ENCODE measurements around the gene UCHL5.
"Not testable (repeated sequence)": the region's sequence is repeated elsewhere in the genome, so short reads cannot be mapped to it uniquely, and the experiment has no call there.

Gene UCHL5

GRCh38 chr1:193066606-193067005 is 7.4 kb upstream of the UCHL5 start:
- no peak for DNase-seq

GRCh38 chr1:193065954-193066353 is 6.8 kb upstream of the UCHL5 start:
- intact Hi-C loops (cut with DNase I), result no loop called here

More at GRCh38 chr1:193066606-193067005, 7.4 kb upstream of the UCHL5 start:
- intact Hi-C loops (cut with DNase I), result no loop called here

GRCh38 chr1:193062698-193063463 is 3.7 kb upstream of the UCHL5 start:
- no peak for DNase-seq
- intact Hi-C loops (cut with DNase I), result no loop called here

More at GRCh38 chr1:193065954-193066353, 6.8 kb upstream of the UCHL5 start:
- DNase-seq, result no peak

GRCh38 chr1:193060938-193061337 is 1.8 kb upstream of the UCHL5 start:
- no peak for DNase-seq
- intact Hi-C loops (cut with DNase I), result no loop called here

- DNase-seq, result no peak
Observed at GRCh38 chr1:193060406-193060805, 1.2 kb upstream of the UCHL5 start.

GRCh38 chr1:193060115-193060403 is 899 bp upstream of the UCHL5 start:
- intact Hi-C loops (cut with DNase I), result no loop called here
- DNase-seq, result no peak

More at GRCh38 chr1:193060406-193060805, 1.2 kb upstream of the UCHL5 start:
- intact Hi-C loops (cut with DNase I), result no loop called here

- intact Hi-C loops (cut with DNase I), result loop anchor here (1.0 to 2.0 kb wide), 2 partner anchors 46 to 63 kb away; partner anchors contain the start of gene GLRX2
- peak in 3 of 10 donors; percentile 4 to 70 (median 11) for DNase-seq
Observed at GRCh38 chr1:193058529-193059281, 455 bp downstream of the UCHL5 start.

- DNase-seq, result no peak
- intact Hi-C loops (cut with DNase I), result no loop called here
Observed at GRCh38 chr1:193054169-193054675, 4.9 kb downstream of the UCHL5 start.

GRCh38 chr1:193048913-193049312 is 10.2 kb downstream of the UCHL5 start:
- peak in 1 of 10 donors; percentile 68 for DNase-seq
- intact Hi-C loops (cut with DNase I), result not testable (repeated sequence)

- intact Hi-C loops (cut with DNase I), result no loop called here
- DNase-seq, result no peak
Observed at GRCh38 chr1:193042766-193043691, 16.1 kb downstream of the UCHL5 start.

- intact Hi-C loops (cut with DNase I), result no loop called here
- DNase-seq, result no peak
Observed at GRCh38 chr1:193040011-193040410, 19.1 kb downstream of the UCHL5 start.

- intact Hi-C loops (cut with DNase I), result no loop called here
Observed at GRCh38 chr1:193036337-193037047, 22.7 kb downstream of the UCHL5 start.

GRCh38 chr1:193033610-193034009 is 25.6 kb downstream of the UCHL5 start:
- intact Hi-C loops (cut with DNase I), result no loop called here
- no peak for DNase-seq

More at GRCh38 chr1:193036337-193037047, 22.7 kb downstream of the UCHL5 start:
- no peak for DNase-seq

GRCh38 chr1:193032643-193033427 is 26.3 kb downstream of the UCHL5 start:
- intact Hi-C loops (cut with DNase I); DNase-seq: not testable (repeated sequence)

- intact Hi-C loops (cut with DNase I), result no loop called here
- DNase-seq, result no peak
Observed at GRCh38 chr1:193031431-193031830, 27.7 kb downstream of the UCHL5 start.

GRCh38 chr1:193030280-193030679 is 28.9 kb downstream of the UCHL5 start:
- intact Hi-C loops (cut with DNase I), result no loop called here
- DNase-seq, result no peak

- no peak for DNase-seq
- intact Hi-C loops (cut with DNase I), result no loop called here
Observed at GRCh38 chr1:193025218-193025617, 33.9 kb downstream of the UCHL5 start.

GRCh38 chr1:193019442-193020026 is 39.6 kb downstream of the UCHL5 start:
- no peak for DNase-seq
- intact Hi-C loops (cut with DNase I), result loop anchor here (2.0 to 10.0 kb wide), 3 partner anchors 212 to 545 kb away; partner anchors contain the start of gene RGS2
